HG02973 (cell line): Measurements from ENCODE around the gene FAXC.

Source experiments
- ATAC-seq: cut with Tn5 transposase; IDR thresholded peaks from one replicate; pipeline ENCODE4 v1.9.1; 2021; ENCODE audit warnings: moderate library complexity; ENCODE audit not compliant: unreplicated experiment

Gene FAXC

GRCh38 chr6:99349171-99350141, at the start of gene FAXC:
TSS of gene FAXC (minus strand) at chr6:99349674. CDS start at chr6:99349372, 302 bp downstream.
- peak; percentile 45 for ATAC-seq

GRCh38 chr6:99397287-99397686, 47.8 kb upstream of the FAXC start:
- ATAC-seq: no peak

GRCh38 chr6:99393698-99394531, 44.4 kb upstream of the FAXC start, which contains the start of gene COQ3:
TSS of gene COQ3 (minus strand) at chr6:99394195. CDS start at chr6:99394179, 16 bp downstream.
- ATAC-seq: peak; percentile 66

DNA sequence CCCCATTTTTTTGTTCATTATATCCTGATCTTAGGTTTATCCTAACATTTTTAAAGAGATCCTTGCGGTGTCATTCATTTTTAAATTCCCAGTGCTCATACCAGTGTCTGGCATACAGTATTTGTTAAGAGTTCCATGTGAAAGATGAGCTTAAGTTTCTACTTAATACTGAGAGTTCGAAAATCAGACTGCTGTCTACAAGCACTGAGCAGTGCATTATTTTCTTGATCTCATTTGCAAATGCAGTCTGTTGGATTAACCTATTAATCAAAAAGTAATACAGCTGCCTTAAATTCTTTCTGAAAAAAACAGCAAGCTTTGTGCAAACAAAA, 43.9 kb upstream of the FAXC start:
- peak; percentile 22 for ATAC-seq

DNA sequence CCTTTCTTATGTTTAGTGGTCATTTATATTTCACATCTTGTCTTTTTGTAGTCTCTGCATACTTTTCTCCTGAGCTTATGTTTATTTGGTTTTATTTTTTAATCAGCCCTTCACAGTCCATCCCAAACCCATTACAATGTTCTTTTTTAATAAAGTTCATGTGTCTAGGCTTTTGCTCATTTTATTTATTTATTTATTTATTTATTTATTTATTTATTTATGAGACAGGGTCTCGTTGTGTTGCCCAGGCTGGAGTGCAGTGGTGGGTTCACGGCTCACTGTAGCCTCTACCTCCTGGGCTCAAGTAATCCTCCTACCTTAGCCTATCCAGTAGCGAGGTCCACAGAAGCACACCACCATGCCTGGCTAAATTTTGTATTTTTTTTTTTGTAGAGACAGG, 41.4 kb upstream of the FAXC start:
- ATAC-seq: no peak

- no peak for ATAC-seq
These were observed 35.0 kb upstream of the FAXC start for GRCh38 chr6:99384507-99384906.

DNA sequence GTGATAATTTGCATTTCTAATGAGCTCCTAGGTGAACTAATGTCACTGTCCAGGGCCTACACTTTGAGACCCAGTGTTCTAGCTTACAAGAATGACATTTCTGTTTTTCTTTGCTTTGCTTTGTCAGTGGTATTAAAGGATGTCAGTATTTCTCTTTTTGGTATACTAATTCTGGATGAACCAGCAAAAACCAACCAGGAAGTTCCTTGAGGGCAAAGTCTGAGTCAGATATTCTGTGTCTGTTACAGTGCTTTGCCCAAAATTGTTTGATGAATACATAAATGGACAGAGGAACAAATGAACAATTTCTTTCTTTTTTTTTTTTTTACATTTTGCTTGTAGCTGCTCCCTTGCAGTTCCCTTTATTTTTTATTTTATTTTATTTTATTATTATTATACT, 29.2 kb upstream of the FAXC start:
- no peak for ATAC-seq

GRCh38 chr6:99369533-99369932, 20.1 kb upstream of the FAXC start:
- no peak for ATAC-seq

DNA sequence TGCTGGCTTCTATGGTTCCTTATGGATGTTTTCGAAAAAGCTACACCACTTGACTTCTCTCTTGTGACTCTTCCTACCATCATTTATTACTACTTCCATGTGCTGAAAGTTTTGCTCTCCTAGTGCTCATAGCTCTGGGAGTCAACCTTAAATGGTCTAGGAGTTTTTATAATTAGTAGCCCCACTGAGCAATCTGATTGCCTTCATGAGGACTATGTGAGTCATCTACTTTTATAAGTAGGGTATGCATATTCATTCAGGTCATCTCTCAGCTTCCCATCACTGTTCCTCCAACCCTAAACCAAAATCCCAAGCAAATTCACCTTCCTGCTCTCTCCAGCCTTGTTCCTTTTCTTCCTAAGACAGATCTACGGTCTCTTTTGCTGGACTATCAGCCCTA, 17.4 kb upstream of the FAXC start:
- no peak for ATAC-seq

DNA sequence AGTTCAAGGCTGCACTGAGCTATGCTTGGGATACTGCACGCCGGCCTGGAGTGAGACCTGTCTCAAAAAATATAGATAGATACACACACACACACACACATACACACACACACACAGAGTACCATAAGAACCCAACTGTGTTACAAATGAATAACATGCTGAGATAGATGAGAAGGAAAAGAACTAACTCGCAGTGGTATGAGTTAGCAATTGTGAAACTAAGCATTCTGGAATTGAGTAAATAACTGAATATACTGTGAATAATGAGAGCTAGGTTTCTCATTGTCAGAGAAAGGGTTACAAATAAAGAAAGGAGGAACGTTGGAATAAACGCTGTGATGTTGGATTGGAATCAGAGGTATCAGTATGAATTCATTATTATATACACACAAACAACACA, 14.6 kb upstream of the FAXC start:
- peak; percentile 91 for ATAC-seq

GRCh38 chr6:99362678-99363268, 13.3 kb upstream of the FAXC start:
- ATAC-seq: peak; percentile 49

DNA sequence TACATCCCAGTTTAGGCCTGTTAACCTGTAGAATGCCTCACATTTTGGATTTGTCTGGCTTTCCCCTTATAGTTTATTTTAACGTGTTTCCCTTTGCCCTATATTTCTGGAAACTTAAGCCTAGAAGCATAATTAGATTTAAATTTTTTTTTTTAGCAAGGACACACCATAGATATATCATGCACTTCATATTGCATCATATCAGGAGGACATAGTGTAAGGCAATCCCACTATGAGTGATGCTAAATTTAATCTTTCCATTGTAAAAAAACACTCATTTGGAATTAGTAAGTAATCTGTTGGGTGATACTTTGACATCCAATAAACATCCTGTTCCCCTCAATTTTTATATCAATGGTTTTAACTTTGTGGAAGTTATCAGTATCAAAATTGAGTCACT, 10.3 kb upstream of the FAXC start:
- no peak for ATAC-seq

GRCh38 chr6:99356641-99357040, 7.2 kb upstream of the FAXC start:
- ATAC-seq: no peak

DNA sequence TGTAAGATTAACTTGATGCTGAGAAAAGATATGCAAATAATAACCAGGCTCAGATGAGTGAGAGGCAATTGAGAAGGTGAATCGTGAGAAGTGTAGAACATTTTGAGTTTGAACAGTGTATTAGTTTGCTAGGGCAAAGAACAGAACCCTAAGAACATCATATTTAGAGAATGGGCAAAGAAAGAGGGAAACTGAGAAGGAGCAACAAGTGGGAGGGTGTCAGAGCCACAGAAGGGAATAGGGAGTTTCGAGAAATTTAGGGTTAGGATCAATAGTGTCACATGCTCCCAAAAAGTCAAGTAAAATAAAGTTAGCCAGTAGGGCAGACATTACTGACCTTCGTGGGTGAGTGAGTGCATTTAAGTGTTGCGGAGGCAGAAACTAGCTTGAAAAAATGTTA, 5.5 kb upstream of the FAXC start:
- no peak for ATAC-seq

DNA sequence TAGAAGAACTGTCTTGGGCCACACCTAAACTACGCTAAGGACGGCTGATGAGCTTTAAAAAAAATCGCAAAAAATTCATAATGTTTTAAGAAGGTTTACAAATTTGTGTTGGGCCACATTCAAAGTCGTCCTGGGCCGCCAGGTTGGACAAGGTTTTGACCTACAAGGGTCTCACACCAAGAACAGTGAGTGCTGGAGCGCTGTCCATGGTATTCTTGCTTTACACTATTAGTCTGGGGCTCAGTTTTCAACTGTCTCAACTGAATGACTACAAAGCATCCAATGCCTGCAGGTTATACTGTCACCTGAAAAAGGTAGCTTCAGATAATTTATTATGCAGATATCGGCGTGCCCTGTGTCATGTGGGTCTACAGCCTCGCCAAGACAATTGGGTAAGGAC, 3.7 kb upstream of the FAXC start:
- ATAC-seq: no peak

DNA sequence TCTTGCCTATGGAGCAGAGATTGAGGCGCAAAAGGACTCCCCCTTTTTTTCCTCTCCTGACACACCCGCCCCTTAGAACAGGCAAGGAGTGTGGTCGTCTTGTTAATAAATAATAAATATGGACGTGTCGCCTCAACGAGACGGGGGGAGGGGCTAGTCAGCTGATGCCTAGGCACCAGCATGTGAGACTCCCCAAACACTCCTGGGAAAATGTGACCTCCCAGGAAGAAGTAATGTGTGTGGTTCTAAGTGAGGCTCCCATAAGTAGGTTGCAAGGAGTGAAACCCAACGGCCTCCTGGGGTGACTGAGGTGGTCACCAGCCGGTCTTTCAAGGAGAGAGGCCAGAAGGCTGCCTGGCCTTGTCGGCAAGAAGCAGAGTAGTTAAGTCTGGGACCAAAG, 1.1 kb upstream of the FAXC start:
- ATAC-seq: no peak

DNA sequence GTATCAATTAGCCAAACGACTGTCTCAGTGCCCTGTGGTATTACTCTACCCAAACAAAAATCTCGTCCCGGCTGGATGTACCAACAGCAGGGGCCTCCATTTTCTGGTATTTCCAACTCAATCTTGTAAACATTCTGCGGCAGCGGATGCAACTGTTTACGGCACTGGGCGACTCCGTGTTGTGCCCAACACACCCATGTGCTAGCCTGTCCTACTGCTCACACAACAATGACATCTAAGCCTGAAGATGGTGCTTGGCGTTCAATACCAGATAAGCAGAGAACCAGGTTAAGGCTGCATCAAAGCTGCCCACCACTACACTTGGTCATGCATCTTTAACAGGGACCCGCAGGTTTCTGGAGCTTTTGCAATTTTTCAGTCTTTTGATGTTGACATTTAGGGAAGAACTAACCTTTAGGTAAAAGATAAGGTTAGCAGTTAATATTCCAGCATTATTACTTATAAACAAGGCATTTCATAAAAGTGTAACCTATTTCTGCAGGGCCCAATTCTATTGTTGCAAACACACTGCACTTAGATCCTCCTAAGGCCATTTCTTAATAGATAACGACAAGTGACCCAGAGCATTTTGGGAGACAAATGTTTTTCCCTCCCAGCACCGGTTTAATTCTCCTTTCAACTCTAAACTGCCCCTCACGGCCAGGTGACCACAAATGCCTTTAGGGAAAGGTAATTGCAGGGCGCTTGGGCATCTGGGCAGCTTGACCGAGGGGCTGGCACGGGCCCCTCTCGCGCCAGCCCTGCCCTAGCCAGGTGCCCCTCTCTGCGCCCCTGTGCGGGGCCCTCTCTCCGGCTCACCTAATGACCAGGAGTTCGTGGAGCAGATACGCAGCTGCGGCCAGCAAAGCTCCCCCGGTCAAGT, 945 bp downstream of the FAXC start:
- ATAC-seq: no peak

GRCh38 chr6:99347804-99348203, 1.7 kb downstream of the FAXC start:
- no peak for ATAC-seq

DNA sequence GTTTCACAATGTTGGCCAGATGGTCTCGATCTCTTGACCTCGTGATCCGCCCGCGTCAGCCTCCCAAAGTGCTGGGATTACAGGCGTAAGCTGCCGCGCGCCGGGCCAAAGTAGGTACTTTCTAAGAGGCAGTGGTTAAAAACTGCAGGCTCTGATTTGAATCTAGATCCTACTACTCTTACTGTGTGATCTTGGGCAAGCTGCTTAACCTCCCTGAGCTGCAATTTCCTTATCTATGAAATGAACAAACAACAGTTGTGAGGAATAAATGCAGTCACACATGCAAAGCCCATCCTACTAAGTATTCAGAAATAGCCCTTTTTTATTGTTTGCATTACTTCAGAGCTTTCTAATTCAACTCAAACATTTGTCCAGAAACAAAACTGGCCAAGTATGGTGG, 2.9 kb downstream of the FAXC start:
- ATAC-seq: no peak

DNA sequence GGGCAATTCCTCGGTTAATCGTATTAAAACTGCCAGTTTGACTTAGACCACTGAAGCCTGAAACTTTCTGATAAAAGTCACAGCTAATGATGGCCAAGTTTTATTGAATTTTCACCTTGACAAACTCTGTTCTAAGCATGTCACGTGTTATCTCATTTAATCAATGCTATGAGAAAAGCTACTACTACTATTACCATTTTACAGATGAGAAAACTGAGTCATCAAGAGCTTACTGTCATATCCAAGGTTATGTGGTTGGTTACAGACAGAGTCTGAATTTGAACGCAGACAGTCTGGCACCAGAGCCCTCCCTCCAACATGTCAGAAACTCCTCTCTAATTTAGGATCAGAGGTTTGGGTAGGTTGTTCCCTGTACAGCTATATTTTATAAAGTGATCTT, 4.3 kb downstream of the FAXC start:
- no peak for ATAC-seq

DNA sequence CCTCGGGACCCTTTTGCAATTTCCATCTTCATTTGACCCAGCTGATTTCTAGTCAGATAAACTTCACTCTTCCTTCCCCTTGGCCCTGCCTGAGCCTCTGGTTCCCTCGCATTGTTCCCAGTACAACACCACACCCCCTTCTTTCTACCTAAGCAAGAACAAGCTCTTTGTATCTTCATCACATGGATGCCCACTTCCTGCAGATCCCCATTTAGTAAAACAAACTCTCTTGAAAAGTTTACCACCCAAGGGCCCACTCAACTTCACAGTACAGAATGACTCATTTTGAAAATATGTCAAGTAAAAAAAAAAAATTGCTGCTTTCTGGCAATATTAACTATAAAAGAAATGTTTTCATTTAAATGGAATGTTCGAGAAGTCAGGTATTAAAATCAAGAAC, 5.2 kb downstream of the FAXC start:
- ATAC-seq: no peak
